Cerebellar nuclear complex (tissue), 1 donor: ENCODE results near the gene VAMP4.

Experiments
- DNase-seq, 2 experiments: peaks; one replicate each; lab custom pipeline; 2025; lab: John Stamatoyannopoulos, UW

The VAMP4 gene

GRCh38 chr1:171741872-171742576 lies at the start of gene VAMP4:
Gene VAMP4 (minus strand): TSS chr1:171742065. CDS start chr1:171738414, 3,651 bp downstream.
- peak; percentile 46 to 76 for DNase-seq

GRCh38 chr1:171790318-171790717 lies 48.5 kb upstream of the VAMP4 start:
- DNase-seq = no peak

GRCh38 chr1:171788696-171789095 lies 46.8 kb upstream of the VAMP4 start:
- DNase-seq = no peak

DNA sequence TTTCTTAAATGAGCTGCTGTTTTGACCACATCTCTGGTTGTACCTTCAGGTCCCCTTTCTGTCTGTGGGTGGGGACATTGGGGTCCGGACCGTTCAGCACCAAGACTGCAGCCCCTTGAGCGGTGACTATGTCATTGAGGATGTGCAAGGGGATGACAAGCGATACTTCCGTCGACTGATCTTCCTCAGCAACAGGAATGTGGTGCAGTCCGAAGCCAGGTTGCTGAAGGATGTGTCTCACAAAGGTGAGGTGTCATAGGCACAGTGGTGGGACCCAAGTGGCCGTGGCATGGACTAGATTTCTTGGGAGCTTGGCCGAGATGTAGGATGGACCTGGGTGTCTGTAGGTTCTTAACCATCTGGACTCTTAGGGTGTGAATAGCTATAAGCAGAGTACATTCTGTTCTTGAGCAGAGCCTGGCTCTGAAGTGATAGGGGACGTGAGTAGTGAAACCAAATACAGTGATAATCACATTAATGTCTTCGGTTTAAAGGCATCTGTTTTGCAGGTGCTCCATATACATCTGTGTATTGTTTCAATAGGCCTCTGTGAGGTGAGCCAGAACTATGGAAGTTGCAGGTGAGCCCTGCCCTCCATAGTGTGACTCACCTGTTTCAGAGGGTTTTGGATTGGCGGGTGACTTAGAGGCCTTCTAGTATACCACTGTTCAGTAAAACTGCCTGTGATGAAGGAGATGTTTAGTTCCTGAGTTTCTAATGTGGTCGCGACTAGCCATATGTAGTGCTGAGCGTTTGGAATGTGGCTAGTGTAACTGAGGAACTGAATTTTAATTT lies 46.0 kb upstream of the VAMP4 start:
- DNase-seq = no peak

DNA sequence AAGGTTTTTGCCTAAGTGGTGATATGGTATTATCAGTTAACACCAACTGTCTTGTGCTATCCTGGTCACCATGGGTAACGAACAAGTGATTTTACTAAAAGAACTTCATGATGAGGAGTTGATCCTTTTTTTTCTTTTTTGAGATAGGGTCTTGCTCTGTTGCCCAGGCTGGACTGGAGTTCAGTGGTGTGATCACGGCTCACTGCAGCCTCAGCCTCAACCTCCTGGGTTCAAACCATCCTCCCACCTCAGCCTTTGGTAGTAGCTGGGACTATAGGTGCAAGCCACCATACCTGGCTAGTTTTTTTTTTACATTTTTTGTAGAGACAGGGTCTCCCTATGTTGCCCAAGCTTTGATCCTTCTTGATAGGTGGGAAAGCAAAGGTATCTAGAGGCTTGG lies 44.7 kb upstream of the VAMP4 start:
- DNase-seq = no peak

- no peak for DNase-seq
Observed at GRCh38 chr1:171785766-171786165, 43.9 kb upstream of the VAMP4 start.

DNA sequence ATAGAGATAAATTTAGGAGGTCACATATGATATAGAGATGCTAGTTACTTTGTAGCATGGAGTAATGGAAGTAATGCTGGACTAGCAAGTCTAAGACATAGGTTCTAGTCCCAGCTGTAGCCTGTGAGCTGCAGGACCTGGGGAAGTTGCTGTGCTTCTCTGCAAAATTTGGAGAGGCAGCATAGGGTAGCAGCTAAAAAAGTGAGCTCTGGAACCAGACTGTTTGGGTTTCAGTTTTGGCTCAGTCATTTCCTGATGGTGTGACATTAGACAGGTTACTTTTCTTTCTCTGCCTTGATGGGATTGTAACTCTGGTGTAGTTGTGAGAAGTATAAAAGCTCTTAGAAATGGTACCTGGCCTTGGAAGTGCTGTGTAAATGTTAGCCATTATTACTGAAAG lies 42.9 kb upstream of the VAMP4 start:
- no peak for DNase-seq

GRCh38 chr1:171783816-171784530 lies 42.1 kb upstream of the VAMP4 start:
- DNase-seq = no peak

DNA sequence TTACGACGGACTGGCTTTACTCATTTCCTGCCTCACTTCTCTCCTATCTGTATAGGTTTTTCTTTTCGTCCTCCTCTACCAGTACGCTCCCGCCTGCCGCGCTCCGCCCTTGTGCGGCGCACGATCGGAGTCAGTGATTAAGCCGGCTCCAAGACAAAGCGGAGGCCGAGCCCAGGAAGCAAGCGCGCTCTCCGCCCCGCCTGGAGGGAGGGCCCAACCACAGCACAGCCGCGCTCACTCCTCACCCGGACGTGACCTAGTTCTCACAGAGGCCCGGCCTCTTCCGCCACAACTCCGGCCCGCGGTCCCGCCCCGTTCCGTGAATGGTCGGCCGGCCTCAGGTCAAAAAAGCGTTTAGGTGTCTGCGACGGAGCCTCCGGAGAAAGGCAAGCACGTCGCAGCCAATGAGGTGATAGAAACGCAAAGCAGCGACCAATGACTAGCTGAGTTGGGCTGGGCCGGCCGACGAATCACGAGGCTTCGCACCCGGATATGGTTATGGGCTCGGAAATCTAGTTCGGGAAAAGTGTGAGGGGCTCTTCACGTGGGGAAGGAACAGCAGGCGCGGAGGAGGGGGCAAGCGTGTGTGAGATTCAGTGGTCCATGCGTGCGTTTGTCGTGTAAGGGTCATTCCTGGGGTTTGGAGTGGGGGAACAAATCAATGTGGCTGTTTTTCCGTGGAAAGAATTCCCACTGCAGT lies 39.5 kb upstream of the VAMP4 start, which contains the start of gene METTL13:
Gene METTL13 (plus strand): TSS at position 485 of the 700 bp plus-strand sequence. CDS start 308 bp downstream, outside the sequence.
- DNase-seq = peak; percentile 96 to 99

DNA sequence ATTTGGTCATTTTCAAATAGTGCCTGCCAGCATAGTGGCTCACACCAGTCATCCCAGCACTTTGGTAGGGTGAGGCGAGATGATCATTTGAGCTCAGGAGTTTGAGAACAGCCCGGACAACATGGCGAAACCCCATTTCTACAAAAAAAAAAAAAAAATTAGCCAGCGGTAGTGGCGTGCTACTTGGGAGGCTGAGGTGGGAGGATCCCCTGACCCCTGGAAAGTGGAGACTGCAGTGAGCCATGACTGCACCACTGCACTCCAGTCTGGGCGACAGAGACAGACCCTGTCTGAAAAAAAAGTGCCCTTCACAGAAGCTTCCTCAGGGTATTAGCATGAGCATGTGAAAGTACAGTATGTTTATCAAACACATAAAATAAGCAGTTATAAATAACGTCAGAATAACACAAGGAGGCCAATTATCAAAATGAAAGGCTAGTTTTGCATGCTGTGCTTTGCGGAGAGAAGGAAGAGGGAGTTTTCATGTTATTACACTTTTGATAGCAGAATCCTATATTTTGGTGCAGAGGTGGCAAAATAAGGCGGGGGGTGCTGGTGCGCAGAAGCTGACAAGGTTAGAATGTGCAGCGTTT lies 38.8 kb upstream of the VAMP4 start:
- no peak for DNase-seq

- no peak for DNase-seq
Observed at GRCh38 chr1:171772312-171772711, 30.4 kb upstream of the VAMP4 start.

- no peak for DNase-seq
Observed at GRCh38 chr1:171769754-171770153, 27.9 kb upstream of the VAMP4 start.

- DNase-seq = no peak
Observed at GRCh38 chr1:171769171-171769570, 27.3 kb upstream of the VAMP4 start.

GRCh38 chr1:171763764-171764163 lies 21.9 kb upstream of the VAMP4 start:
- no peak for DNase-seq

GRCh38 chr1:171762143-171762563 lies 20.3 kb upstream of the VAMP4 start:
- DNase-seq = no peak

- no peak for DNase-seq
Observed at GRCh38 chr1:171758011-171758410, 16.1 kb upstream of the VAMP4 start.

- no peak for DNase-seq
Observed at GRCh38 chr1:171756856-171757255, 15.0 kb upstream of the VAMP4 start.

GRCh38 chr1:171754971-171755370 lies 13.1 kb upstream of the VAMP4 start:
- no peak for DNase-seq

DNA sequence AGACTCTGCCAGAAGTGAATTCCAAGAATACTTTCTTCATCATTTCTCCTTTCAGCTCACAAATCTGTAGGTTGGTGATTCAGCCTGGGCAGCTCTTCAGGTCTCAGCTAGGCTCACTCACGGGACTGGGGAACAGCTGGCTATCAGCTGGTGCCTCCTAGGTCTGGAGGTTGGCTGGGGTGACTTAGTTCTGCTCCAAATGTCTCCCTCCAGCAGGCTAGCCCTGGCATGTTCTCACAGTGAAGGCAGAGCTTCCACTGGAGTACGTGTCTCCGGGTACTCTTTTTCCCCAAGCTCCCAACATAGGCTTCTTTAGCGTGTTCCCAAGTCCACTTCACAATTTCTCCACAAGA lies 12.5 kb upstream of the VAMP4 start:
- no peak for DNase-seq

GRCh38 chr1:171753685-171754352 lies 12.0 kb upstream of the VAMP4 start:
- no peak for DNase-seq

DNA sequence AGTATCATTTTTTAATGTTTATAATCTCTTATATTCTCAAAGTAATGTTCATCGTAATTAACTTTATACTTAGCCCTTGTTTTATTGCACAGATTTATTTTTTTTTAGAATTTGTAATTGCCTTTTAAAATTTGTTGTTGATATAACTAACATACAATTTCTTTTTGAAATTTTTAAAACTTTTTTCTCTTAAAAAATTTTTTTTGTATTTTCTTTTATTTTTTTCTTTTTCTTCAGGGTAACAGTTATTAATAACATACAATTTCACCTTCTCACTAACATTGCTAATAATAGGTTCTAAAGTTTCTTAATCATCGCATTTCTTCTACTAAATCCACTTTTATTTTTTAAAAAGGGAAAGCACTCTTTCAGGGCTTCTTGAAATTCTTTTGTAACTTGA lies 11.3 kb upstream of the VAMP4 start:
- no peak for DNase-seq
